ENCODE results near the gene TSPY8. TPM values are rescaled to one million over a fixed set of nuclear protein-coding genes. Genes with fewer than 3 reads are reported as not detected.
"Not testable (repeated sequence)": the region's sequence is repeated elsewhere in the genome, so short reads cannot be mapped to it uniquely, and the experiment has no call there.

The TSPY8 gene
- not detected for total RNA-seq

GRCh38 chrY:9357497-9357896, at the start of gene TSPY8:
Gene TSPY8 (plus strand): TSS chrY:9357797. CDS start chrY:9357843, 46 bp downstream.
- not testable (repeated sequence) for DNase-seq

- DNase-seq: no peak
Measured at GRCh38 chrY:9320996-9321395, 36.6 kb upstream of the TSPY8 start.

GRCh38 chrY:9337164-9337563, 20.4 kb upstream of the TSPY8 start, which contains the start of gene TSPY4:
Gene TSPY4 (plus strand): TSS chrY:9337464. CDS start chrY:9337510, 46 bp downstream.
- DNase-seq: not testable (repeated sequence)

- DNase-seq: not testable (repeated sequence)
Measured at GRCh38 chrY:9396527-9396926, 38.9 kb downstream of the TSPY8 start.

GRCh38 chrY:9398121-9398520, 40.5 kb downstream of the TSPY8 start, which contains the start of gene TSPY3:
Gene TSPY3 (plus strand): TSS chrY:9398421. CDS start chrY:9398467, 46 bp downstream.
- DNase-seq: not testable (repeated sequence)
